K562 (cell line): Measurements from ENCODE around the gene ADORA1. TPM values are rescaled to one million over a fixed set of nuclear protein-coding genes. Genes with fewer than 3 reads are reported as not detected.

Experiments used
- ATAC-seq: fragments of 200-7000 bp; cut with Tn5 transposase; 3 replicates; pipeline ENCODE4 v1.9.1; 2020; ENCODE audit warnings: moderate library complexity
- BruUV-seq: library from RNA; stranded (reverse); fragments of 400-500 nt; replicated peaks from 2 replicates; lab custom pipeline; 2021; lab: Mats Ljungman, UMichigan
- CTCF ChIA-PET: fragments of 300-600 bp; formaldehyde crosslinking; extraction: SDS; loops from one replicate; lab custom pipeline; 2021; ENCODE audit warnings: low intra/inter-chr PET ratio; lab: Yijun Ruan, JAX
- POLR2A ChIA-PET: fragments of 300-600, 350-650 bp; sonication (Branson Sonifier 250); formaldehyde crosslinking; extraction: SDS; loops from one replicate; lab custom pipeline; 2021; ENCODE audit warnings: antibody characterized with exemption, inconsistent platforms; lab: Yijun Ruan, JAX
- DNase-seq, 4 experiments: peaks; one replicate each; pipeline versions ENCODE4 v3.0.0 to v3.0.0-alpha.2; 2011 to 2018; ENCODE audit warnings: low spot score in 3 of 4, mixed read lengths in 3 of 4; ENCODE audit errors: extremely low read depth in 1 of 4
- FAIRE-seq: peaks from 2 replicates; lab custom pipeline; 2011; peaks lifted over from hg19 to GRCh38; lab: Jason Lieb, UNC
- H2AFZ ChIP-seq: 2 replicates; pipeline ENCODE4 v1.6.0; 2011; ENCODE audit warnings: low read depth, low read length, control low read depth, inconsistent platforms
- H3K27ac ChIP-seq: fragments of 200-600 bp; 3 replicates; pipeline ENCODE4 v1.8.0; 2011; ENCODE audit warnings: low read depth, mild to moderate bottlenecking, control low read depth, inconsistent platforms, low read length, moderate library complexity, mixed read lengths; ENCODE audit errors: extremely low read depth
- H3K27me3 ChIP-seq, 2 experiments: fragments of 300-600 bp in 1 of 2; 2 replicates in 1 of 2; 3 replicates in 1 of 2; pipeline versions ENCODE4 v1.6.0 to v1.8.0; 2011; ENCODE audit warnings: inconsistent platforms in 2 of 2, low read length in 2 of 2, mild to moderate bottlenecking in 1 of 2, mixed read lengths in 1 of 2, moderate library complexity in 1 of 2; ENCODE audit not compliant: control insufficient read depth in 2 of 2, insufficient read depth in 2 of 2
- H3K36me3 ChIP-seq: fragments of 300-600 bp; 3 replicates; pipeline ENCODE4 v1.8.0; 2011; ENCODE audit warnings: mild to moderate bottlenecking, low read length, inconsistent platforms; ENCODE audit not compliant: control insufficient read depth, insufficient read depth
- H3K4me1 ChIP-seq, 2 experiments: fragments of 200-600 bp in 1 of 2; replicated peaks in 1 of 2; 2 replicates in 1 of 2; 3 replicates in 1 of 2; pipeline versions ENCODE4 v1.5.1 to v1.8.0; 2011; ENCODE audit warnings: inconsistent platforms in 2 of 2, low read length in 2 of 2, mild to moderate bottlenecking in 1 of 2, mixed read lengths in 1 of 2, moderate library complexity in 1 of 2; ENCODE audit not compliant: control insufficient read depth in 2 of 2, insufficient read depth in 2 of 2
- H3K4me2 ChIP-seq: 2 replicates; pipeline ENCODE4 v1.6.1; 2011; ENCODE audit warnings: low read length, control low read depth, inconsistent platforms, mixed read lengths; ENCODE audit not compliant: insufficient read depth
- H3K4me3 ChIP-seq: fragments of 200-600 bp; sonication (generic), shearing (Covaris generic); 2 replicates; pipeline ENCODE4 v1.5.1; 2016; ENCODE audit warnings: control low read depth, inconsistent platforms
- H3K79me2 ChIP-seq: fragments of 200-600 bp; 3 replicates; pipeline ENCODE4 v1.8.0; 2011; ENCODE audit warnings: low read length, inconsistent platforms; ENCODE audit not compliant: control insufficient read depth, insufficient read depth
- H3K9ac ChIP-seq, 2 experiments: 2 replicates each; pipeline versions ENCODE4 v1.6.0 to v1.6.1; 2011; ENCODE audit warnings: low read depth in 2 of 2, low read length in 2 of 2, control low read depth in 1 of 2, inconsistent platforms in 1 of 2, mild to moderate bottlenecking in 1 of 2, mixed read lengths in 1 of 2; ENCODE audit not compliant: insufficient read depth in 1 of 2
- H3K9me1 ChIP-seq: one replicate; pipeline ENCODE4 v1.6.0; 2011; ENCODE audit warnings: inconsistent platforms, mild to moderate bottlenecking, low read length, moderate library complexity; ENCODE audit not compliant: control insufficient read depth, insufficient read depth
- H3K9me3 ChIP-seq: replicated peaks from 2 replicates; pipeline ENCODE4 v1.5.1; 2011; ENCODE audit warnings: low read depth, low read length, inconsistent platforms; ENCODE audit not compliant: control insufficient read depth, insufficient read depth
- H4K20me1 ChIP-seq: replicated peaks from 2 replicates; pipeline ENCODE4 v1.6.1; 2011; ENCODE audit warnings: low read length, inconsistent platforms, mixed read lengths; ENCODE audit not compliant: control insufficient read depth, insufficient read depth
- DIDO1 ChIP-seq: fragments of 450-650 bp; IDR thresholded peaks from 2 replicates; pipeline ENCODE4 v1.6.1; 2016; ENCODE audit warnings: low read depth, missing biosample characterization, missing genetic modification characterization
- EP400 ChIP-seq: fragments of 450-650 bp; IDR thresholded peaks from 2 replicates; pipeline ENCODE4 v1.6.1; 2017; ENCODE audit warnings: antibody characterized with exemption, mild to moderate bottlenecking, moderate library complexity
- MAFF ChIP-seq: IDR thresholded peaks from 2 replicates; pipeline ENCODE4 v1.6.1; 2012; ENCODE audit warnings: low read length, improper control_type of control experiment
- MAFG ChIP-seq: fragments of 450-650 bp; conservative IDR thresholded peaks from 2 replicates; pipeline ENCODE4 v1.6.1; 2016; ENCODE audit warnings: missing genetic modification characterization, missing compliant biosample characterization
- NONO ChIP-seq, 2 experiments: fragments of 200-400 bp in 1 of 2; fragments of 450-650 bp in 1 of 2; formaldehyde crosslinking in 1 of 2; IDR thresholded peaks; 2 replicates each; pipeline ENCODE4 v1.6.1; 2017; ENCODE audit warnings: low read depth in 2 of 2, mild to moderate bottlenecking in 2 of 2, moderate library complexity in 2 of 2, low read length in 1 of 2
- TOE1 ChIP-seq, 2 experiments: fragments of 450-650 bp in 1 of 2; sonication (generic) in 1 of 2; formaldehyde crosslinking in 1 of 2; IDR thresholded peaks; 2 replicates each; pipeline versions ENCODE4 v1.7.1 to v1.8.0; 2016 to 2022; ENCODE audit warnings: borderline replicate concordance in 2 of 2, mild to moderate bottlenecking in 2 of 2, antibody characterized with exemption in 1 of 2, inconsistent platforms in 1 of 2, low read depth in 1 of 2, missing genetic modification reagents in 1 of 2, moderate library complexity in 1 of 2
- in situ Hi-C: fragments of 300-500 bp; cut with MboI; formaldehyde crosslinking; loops from 4 replicates; pipeline ENCODE4 v1.15.0; 2018; ENCODE audit warnings: inconsistent platforms, mixed read lengths
- intact Hi-C: fragments of 100-400 bp; cut with micrococcal nuclease; formaldehyde crosslinking; loops from 2 replicates; pipeline ENCODE4 v1.14.2; 2022
- polyA plus RNA-seq, 8 experiments: library from polyadenylated mRNA; depleted of rRNA in 4 of 8; stranded (reverse) in 5 of 8; unstranded in 3 of 8; fragments of >200 nt; fragmentation: Nextera tagmentation in 2 of 8; fragmentation: Illumina TruSeq in 1 of 8; extraction: Ambion mirVana in 2 of 8; extraction: Trizol in 1 of 8; gene quantifications; 2 replicates each; pipeline versions ENCODE4 v1.2.1 to v1.2.3, GENCODE V29; 2011 to 2014; ENCODE audit warnings: inconsistent platforms in 1 of 8, missing spikeins in 1 of 8
- total RNA-seq, 7 experiments: library from RNA; depleted of rRNA in 6 of 7; stranded (reverse); fragments of >200 nt in 6 of 7; fragmentation: Illumina TruSeq in 2 of 7; extraction: Trizol in 2 of 7; gene quantifications; 2 replicates each; pipeline versions ENCODE4 v1.2.1 to v1.2.3, GENCODE V29; 2011 to 2021; ENCODE audit warnings: low replicate concordance in 1 of 7
- TF ChIP-seq, protein P1 (sequence below): fragments of 450-650 bp; IDR thresholded peaks from 2 replicates; pipeline ENCODE4 v1.6.1; 2014; ENCODE audit warnings: low read depth, mild to moderate bottlenecking, moderate library complexity, borderline replicate concordance
- TF ChIP-seq, protein P2 (sequence below), 2 experiments: fragments of 450-650 bp; IDR thresholded peaks; 2 replicates each; pipeline ENCODE4 v1.6.1; 2018; ENCODE audit warnings: mild to moderate bottlenecking in 2 of 2, low read depth in 1 of 2; ENCODE audit not compliant: partially characterized antibody in 2 of 2
- TF ChIP-seq, protein P3 (sequence below): sonication (generic); formaldehyde crosslinking; IDR thresholded peaks from 2 replicates; pipeline ENCODE4 v1.8.0; 2022; ENCODE audit warnings: mild to moderate bottlenecking, missing genetic modification reagents, borderline replicate concordance

ADORA1 gene
- total and polyA plus RNA-seq, 9 of the 15 experiments (the other 6 are each of a cell fraction or from before 2014, with no cell fraction given), result not detected

DNA sequence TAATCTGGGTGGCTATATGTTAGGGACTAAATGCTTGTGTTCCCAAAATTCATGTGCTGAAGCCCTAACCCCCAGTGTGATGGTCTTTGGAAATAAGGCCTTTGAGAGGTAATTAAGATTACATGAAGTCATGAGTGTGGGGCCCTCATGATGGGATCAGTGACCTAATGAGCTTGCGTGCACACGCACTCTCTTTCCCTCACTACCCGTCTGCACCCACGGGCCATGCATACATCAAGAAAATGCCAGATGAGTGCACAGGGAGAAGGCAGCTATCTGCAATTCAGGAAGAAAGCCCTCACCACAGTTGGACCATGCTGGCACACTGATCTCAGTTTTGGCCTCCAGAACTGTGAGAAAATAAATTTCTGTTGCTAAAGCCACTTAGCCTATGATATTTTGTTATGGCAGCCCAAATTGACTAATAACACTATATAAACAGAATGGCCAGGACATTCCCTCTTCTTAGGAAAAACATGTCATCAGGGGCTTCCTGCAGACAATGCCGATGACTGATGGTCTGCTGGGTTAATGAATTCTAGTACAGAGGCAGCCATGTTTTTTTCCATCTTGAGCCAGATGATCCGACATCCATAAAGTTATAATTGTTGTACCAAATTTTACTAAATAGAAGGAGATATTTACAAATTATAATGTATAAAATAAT lies 23.6 kb upstream of the ADORA1 start (continued):
- TF ChIP-seq, protein P1, sequence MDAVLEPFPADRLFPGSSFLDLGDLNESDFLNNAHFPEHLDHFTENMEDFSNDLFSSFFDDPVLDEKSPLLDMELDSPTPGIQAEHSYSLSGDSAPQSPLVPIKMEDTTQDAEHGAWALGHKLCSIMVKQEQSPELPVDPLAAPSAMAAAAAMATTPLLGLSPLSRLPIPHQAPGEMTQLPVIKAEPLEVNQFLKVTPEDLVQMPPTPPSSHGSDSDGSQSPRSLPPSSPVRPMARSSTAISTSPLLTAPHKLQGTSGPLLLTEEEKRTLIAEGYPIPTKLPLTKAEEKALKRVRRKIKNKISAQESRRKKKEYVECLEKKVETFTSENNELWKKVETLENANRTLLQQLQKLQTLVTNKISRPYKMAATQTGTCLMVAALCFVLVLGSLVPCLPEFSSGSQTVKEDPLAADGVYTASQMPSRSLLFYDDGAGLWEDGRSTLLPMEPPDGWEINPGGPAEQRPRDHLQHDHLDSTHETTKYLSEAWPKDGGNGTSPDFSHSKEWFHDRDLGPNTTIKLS, result no peak
- TF ChIP-seq EP400, result no peak
- no peak for TF ChIP-seq TOE1 (IDR thresholded peaks at IDR 0.05; ENCODE audit: borderline replicate concordance)
- no peak for TF ChIP-seq TOE1 (CRISPR knock-in tag; IDR thresholded peaks at IDR 0.05; ENCODE audit: borderline replicate concordance, low read depth)
- no peak for TF ChIP-seq DIDO1 (tag)

DNA sequence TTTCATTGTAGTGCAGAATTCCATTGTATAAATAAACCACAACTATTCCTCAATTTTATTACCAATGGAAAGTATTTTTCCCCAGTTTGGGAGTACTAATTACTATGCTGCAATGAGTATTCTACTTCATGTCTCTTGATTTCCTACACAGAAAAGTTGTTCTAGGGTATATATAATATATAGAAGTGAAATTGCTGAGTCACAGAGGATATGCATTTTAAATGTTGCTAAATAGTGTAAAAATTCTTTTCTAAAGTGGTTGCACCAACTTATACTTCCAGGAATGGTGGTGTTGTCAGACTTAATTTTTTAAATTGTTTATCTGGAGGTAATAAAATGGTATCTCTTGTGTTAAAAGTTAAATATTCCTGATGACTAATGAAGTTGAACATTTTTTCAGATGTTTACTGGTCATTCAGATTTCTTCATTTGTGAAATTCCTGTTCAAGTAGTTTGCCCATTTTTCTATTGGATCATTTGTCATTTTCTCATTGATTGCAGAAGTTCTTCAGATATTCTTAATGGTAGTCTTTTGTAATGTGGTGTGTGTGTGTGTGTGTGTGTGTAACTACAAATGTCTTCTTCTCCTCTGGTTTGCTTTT lies 22.6 kb upstream of the ADORA1 start:
- Histone ChIP-seq H3K27me3 (peaks cover 7 to 20% of the 10 kb centered on the region in 2 experiments; a peak in 4 of 5 replicates), H3K79me2 (no peaks in the 10 kb centered on the region), H3K4me2 (no peak overlapping the region), H3K9ac (no peak overlapping the region), H4K20me1 (no peaks in the 10 kb centered on the region), H3K9me3 (no peaks in the 10 kb centered on the region), H3K9me1 (no peaks in the 10 kb centered on the region), H3K4me1 (no peaks in the 10 kb centered on the region), H3K4me3 (no peak overlapping the region), H3K36me3 (no peaks in the 10 kb centered on the region), H3K27ac (no peak overlapping the region), H2AFZ (no peak overlapping the region)
- ChIA-PET POLR2A (no interaction called here), CTCF (no interaction called here)
- FAIRE-seq (no peak), DNase-seq (no peak), ATAC-seq (no peak)
- intact Hi-C loops, result no loop called here
- no TSS peak for BruUV-seq
- in situ Hi-C loops, result no loop called here
- TF ChIP-seq NONO (IDR thresholded peaks at IDR 0.05; ENCODE audit: low read depth in 2 of 2, low read length in 1 of 2) (no peak), MAFG (tag) (peak; percentile 67), MAFF (peak; percentile 51; the same call in 1 of the 2 replicates)
- TF ChIP-seq, protein P2, sequence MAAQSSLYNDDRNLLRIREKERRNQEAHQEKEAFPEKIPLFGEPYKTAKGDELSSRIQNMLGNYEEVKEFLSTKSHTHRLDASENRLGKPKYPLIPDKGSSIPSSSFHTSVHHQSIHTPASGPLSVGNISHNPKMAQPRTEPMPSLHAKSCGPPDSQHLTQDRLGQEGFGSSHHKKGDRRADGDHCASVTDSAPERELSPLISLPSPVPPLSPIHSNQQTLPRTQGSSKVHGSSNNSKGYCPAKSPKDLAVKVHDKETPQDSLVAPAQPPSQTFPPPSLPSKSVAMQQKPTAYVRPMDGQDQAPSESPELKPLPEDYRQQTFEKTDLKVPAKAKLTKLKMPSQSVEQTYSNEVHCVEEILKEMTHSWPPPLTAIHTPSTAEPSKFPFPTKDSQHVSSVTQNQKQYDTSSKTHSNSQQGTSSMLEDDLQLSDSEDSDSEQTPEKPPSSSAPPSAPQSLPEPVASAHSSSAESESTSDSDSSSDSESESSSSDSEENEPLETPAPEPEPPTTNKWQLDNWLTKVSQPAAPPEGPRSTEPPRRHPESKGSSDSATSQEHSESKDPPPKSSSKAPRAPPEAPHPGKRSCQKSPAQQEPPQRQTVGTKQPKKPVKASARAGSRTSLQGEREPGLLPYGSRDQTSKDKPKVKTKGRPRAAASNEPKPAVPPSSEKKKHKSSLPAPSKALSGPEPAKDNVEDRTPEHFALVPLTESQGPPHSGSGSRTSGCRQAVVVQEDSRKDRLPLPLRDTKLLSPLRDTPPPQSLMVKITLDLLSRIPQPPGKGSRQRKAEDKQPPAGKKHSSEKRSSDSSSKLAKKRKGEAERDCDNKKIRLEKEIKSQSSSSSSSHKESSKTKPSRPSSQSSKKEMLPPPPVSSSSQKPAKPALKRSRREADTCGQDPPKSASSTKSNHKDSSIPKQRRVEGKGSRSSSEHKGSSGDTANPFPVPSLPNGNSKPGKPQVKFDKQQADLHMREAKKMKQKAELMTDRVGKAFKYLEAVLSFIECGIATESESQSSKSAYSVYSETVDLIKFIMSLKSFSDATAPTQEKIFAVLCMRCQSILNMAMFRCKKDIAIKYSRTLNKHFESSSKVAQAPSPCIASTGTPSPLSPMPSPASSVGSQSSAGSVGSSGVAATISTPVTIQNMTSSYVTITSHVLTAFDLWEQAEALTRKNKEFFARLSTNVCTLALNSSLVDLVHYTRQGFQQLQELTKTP (IDR thresholded peaks at IDR 0.05; ENCODE audit: low read depth in 1 of 2, partially characterized antibody in 2 of 2), result peak in 1 of 2 experiments; percentile 77
- TF ChIP-seq, protein P3, sequence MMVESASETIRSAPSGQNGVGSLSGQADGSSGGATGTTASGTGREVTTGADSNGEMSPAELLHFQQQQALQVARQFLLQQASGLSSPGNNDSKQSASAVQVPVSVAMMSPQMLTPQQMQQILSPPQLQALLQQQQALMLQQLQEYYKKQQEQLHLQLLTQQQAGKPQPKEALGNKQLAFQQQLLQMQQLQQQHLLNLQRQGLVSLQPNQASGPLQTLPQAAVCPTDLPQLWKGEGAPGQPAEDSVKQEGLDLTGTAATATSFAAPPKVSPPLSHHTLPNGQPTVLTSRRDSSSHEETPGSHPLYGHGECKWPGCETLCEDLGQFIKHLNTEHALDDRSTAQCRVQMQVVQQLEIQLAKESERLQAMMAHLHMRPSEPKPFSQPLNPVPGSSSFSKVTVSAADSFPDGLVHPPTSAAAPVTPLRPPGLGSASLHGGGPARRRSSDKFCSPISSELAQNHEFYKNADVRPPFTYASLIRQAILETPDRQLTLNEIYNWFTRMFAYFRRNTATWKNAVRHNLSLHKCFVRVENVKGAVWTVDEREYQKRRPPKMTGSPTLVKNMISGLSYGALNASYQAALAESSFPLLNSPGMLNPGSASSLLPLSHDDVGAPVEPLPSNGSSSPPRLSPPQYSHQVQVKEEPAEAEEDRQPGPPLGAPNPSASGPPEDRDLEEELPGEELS (CRISPR knock-in tag), result no peak
